IPS DF 6.9 (cell line): ENCODE measurements around the gene SIRPA.
A peak's percentile ranks its signal among the peaks of the same experiment; 100 is the strongest.

Experiments
- DNase-seq: peaks from one replicate; pipeline ENCODE4 v3.0.0-alpha.2; 2013; ENCODE audit warnings: low read depth, low spot score
- H3K27ac ChIP-seq: one replicate; pipeline ENCODE4 v1.5.1; 2013; ENCODE audit warnings: low read length, control low read depth
- H3K27me3 ChIP-seq: 2 replicates; pipeline ENCODE4 v1.6.1; 2013; ENCODE audit warnings: mild to moderate bottlenecking, low read length; ENCODE audit not compliant: control insufficient read depth, insufficient read depth
- H3K36me3 ChIP-seq: 2 replicates; pipeline ENCODE4 v1.6.1; 2013; ENCODE audit warnings: low read length; ENCODE audit not compliant: control insufficient read depth, insufficient read depth
- H3K4me1 ChIP-seq: 2 replicates; pipeline ENCODE4 v1.6.1; 2013; ENCODE audit warnings: low read length; ENCODE audit not compliant: control insufficient read depth, insufficient read depth
- H3K4me3 ChIP-seq: 2 replicates; pipeline ENCODE4 v1.5.1; 2013; ENCODE audit warnings: mild to moderate bottlenecking, low read length
- H3K9me3 ChIP-seq: 2 replicates; pipeline ENCODE4 v1.6.1; 2013; ENCODE audit warnings: low read length, inconsistent platforms; ENCODE audit not compliant: control insufficient read depth, insufficient read depth
- WGBS: extraction: QIAGEN DNeasy Blood & Tissue Kit; methylation state at CpG from one replicate; pipeline ENCODE4 v1.1.7; 2013; ENCODE audit warnings: mixed read lengths, missing lambda C conversion rate; ENCODE audit not compliant: insufficient read length, insufficient coverage; 5-methylcytosine and 5-hydroxymethylcytosine counted together

The SIRPA gene

DNA sequence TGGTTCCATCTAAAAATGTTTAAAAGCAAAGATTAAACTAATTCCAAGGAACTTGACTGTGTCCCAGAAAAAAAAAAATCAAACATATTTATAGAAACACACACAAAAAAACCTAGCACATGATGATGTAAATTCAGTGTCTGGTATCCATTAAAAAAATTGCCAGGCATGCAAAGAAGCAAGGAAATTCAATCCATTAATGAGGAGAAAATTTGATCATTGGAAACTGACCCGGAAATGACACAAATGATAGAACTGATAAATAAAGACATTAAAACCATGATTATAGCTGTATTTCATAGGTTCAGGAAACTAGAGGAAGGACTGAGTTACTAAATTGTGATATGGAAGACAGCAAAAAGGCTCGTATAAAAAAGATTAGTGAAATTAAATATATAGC, 63.9 kb downstream of the SIRPA start:
- H3K27ac ChIP-seq, result no peak overlapping the region
- no peak overlapping the region for H3K4me3 ChIP-seq
- no peaks in the 10 kb centered on the region for H3K9me3 ChIP-seq
- DNase-seq, result no peak
- H3K27me3 ChIP-seq, result no peaks in the 10 kb centered on the region
- WGBS, result no CpG with 5 or more reads among the region's 2 CpGs
- peaks cover 3% of the 10 kb centered on the region; the same call in 1 of the 2 replicates for H3K4me1 ChIP-seq
- H3K36me3 ChIP-seq, result no peaks in the 10 kb centered on the region

GRCh38 chr20:1961374-1961773, 66.2 kb downstream of the SIRPA start:
- Histone ChIP-seq H3K4me1 (peaks cover 7% of the 10 kb centered on the region; the same call in 1 of the 2 replicates), H3K36me3 (no peaks in the 10 kb centered on the region), H3K27ac (no peak overlapping the region), H3K27me3 (no peaks in the 10 kb centered on the region), H3K4me3 (no peak overlapping the region), H3K9me3 (no peaks in the 10 kb centered on the region)
- no CpG with 5 or more reads among the region's 5 CpGs for WGBS
- no peak for DNase-seq

GRCh38 chr20:1964061-1964460, 68.9 kb downstream of the SIRPA start:
- no peaks in the 10 kb centered on the region for H3K9me3 ChIP-seq
- no peaks in the 10 kb centered on the region for H3K27me3 ChIP-seq
- no peak overlapping the region for H3K4me3 ChIP-seq
- WGBS, result no CpG with 5 or more reads among the region's 4 CpGs
- no peak for DNase-seq
- peaks cover 7% of the 10 kb centered on the region; the same call in 1 of the 2 replicates for H3K4me1 ChIP-seq
- H3K36me3 ChIP-seq, result no peaks in the 10 kb centered on the region
- no peak overlapping the region for H3K27ac ChIP-seq

- no peak for DNase-seq
These were observed 69.6 kb downstream of the SIRPA start for GRCh38 chr20:1964659-1965405.

GRCh38 chr20:1965520-1966351, 70.5 kb downstream of the SIRPA start:
- DNase-seq, result peak; percentile 72
- H3K4me1 ChIP-seq, result peaks cover 7% of the 10 kb centered on the region; the same call in 1 of the 2 replicates
- no peaks in the 10 kb centered on the region for H3K36me3 ChIP-seq
- no peaks in the 10 kb centered on the region for H3K9me3 ChIP-seq
- H3K4me3 ChIP-seq, result no peak overlapping the region
- WGBS, result no CpG with 5 or more reads among the region's 28 CpGs
- no peaks in the 10 kb centered on the region for H3K27me3 ChIP-seq
- H3K27ac ChIP-seq, result no peak overlapping the region

More at GRCh38 chr20:1964659-1965405, 69.6 kb downstream of the SIRPA start:
- no peak overlapping the region for H3K4me3 ChIP-seq
- no peaks in the 10 kb centered on the region for H3K27me3 ChIP-seq
- no peaks in the 10 kb centered on the region for H3K36me3 ChIP-seq
- no peaks in the 10 kb centered on the region for H3K9me3 ChIP-seq
- WGBS, result no CpG with 5 or more reads among the region's 14 CpGs
- H3K27ac ChIP-seq, result no peak overlapping the region
- peaks cover 7% of the 10 kb centered on the region; the same call in 1 of the 2 replicates for H3K4me1 ChIP-seq

GRCh38 chr20:1968964-1969363, 73.8 kb downstream of the SIRPA start:
- no peak overlapping the region for H3K27ac ChIP-seq
- no CpG with 5 or more reads among the region's 4 CpGs for WGBS
- H3K4me3 ChIP-seq, result no peak overlapping the region
- H3K27me3 ChIP-seq, result no peaks in the 10 kb centered on the region
- H3K36me3 ChIP-seq, result no peaks in the 10 kb centered on the region
- no peaks in the 10 kb centered on the region for H3K9me3 ChIP-seq
- H3K4me1 ChIP-seq, result peaks cover 6% of the 10 kb centered on the region; the same call in 1 of the 2 replicates
- no peak for DNase-seq

- DNase-seq, result no peak
- no peak overlapping the region for H3K27ac ChIP-seq
- 100% methylated on average over 2 of the region's 5 CpGs for WGBS
These were observed 76.8 kb downstream of the SIRPA start for GRCh38 chr20:1971893-1972586.

DNA sequence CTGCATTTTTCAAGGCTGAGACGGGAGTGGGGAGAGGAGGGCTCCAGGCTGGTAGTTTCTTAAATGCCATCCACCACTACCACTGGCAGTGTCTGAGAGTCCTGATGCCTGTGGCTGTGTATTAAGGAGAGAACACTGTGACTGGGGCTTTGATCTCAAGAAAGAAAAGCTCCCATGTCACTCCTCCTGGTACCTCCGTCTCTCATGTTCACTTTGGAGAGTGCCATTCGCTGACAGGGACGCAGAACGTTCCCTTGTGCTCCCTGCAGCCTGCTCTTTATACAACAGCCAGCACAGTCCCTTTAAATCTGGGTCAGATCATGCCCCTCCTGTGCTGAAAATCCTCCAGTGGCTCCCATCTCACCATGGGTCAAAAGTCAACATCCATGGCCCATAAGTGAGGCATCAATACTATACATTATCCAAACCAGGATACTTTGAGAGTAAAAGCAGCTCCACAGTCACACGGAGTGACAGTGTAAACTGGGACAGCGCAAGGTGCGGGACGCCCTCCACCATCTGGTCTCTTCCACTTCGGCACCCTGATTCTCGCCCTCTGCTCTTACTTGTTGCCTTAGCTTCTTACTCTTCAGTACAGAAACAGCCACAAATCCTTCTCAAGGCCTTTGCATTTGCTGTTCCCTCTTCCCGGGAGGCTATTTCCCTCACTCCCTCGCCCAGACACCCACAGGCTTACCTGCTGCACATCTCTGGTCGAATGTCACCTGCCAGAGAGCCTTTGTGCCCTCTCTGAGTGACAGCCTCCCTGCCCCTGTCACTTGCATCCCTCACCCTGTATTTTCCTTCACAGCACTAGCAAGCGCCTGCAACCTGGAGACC, 78.6 kb downstream of the SIRPA start:
- Histone ChIP-seq H3K4me3 (no peak overlapping the region), H3K4me1 (no peaks in the 10 kb centered on the region), H3K27ac (no peak overlapping the region), H3K36me3 (no peaks in the 10 kb centered on the region), H3K9me3 (no peaks in the 10 kb centered on the region), H3K27me3 (no peaks in the 10 kb centered on the region)
- no CpG with 5 or more reads among the region's 15 CpGs for WGBS
- no peak for DNase-seq

More at GRCh38 chr20:1971893-1972586, 76.8 kb downstream of the SIRPA start:
- Histone ChIP-seq H3K4me1 (no peaks in the 10 kb centered on the region), H3K27me3 (no peaks in the 10 kb centered on the region), H3K4me3 (no peak overlapping the region), H3K9me3 (no peaks in the 10 kb centered on the region), H3K36me3 (no peaks in the 10 kb centered on the region)

DNA sequence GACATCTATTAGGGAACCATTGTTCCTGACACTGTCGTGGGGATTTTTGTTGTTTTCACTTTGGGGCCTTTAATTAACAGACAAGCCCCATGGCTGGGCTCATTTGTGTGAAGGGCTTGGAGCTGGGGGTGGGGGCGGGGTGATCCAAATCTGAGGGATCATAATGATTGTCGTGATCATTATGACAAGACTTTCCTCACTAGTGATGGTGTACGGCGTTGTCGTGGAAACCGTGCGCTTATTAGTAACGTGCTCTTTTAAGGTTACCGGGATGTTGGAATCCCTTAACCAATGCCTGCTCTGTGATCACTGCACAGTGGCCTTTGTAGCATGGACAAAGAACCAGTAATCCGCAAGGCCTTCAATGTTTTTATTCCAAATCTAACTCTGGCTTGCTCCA, 80.1 kb downstream of the SIRPA start:
- Histone ChIP-seq H3K9me3 (no peaks in the 10 kb centered on the region), H3K27me3 (no peaks in the 10 kb centered on the region), H3K36me3 (no peaks in the 10 kb centered on the region), H3K27ac (no peak overlapping the region), H3K4me3 (no peak overlapping the region), H3K4me1 (no peaks in the 10 kb centered on the region)
- no peak for DNase-seq
- WGBS, result no CpG with 5 or more reads among the region's 11 CpGs
